Hepatocyte (in vitro differentiated cells): Measurements from ENCODE around the gene CTNNA3. TPM values are rescaled to one million over a fixed set of nuclear protein-coding genes. Genes with fewer than 3 reads are reported as not detected.

Source experiments
- DNase-seq: peaks from one replicate; pipeline ENCODE4 v3.0.0-alpha.2; 2016; ENCODE audit warnings: low spot score
- H2AFZ ChIP-seq: fragments of 200-600 bp; sonication (generic); 2 replicates; pipeline ENCODE4 v1.6.0; 2016; ENCODE audit warnings: antibody characterized with exemption, mild to moderate bottlenecking
- H3K27ac ChIP-seq: fragments of 200-600 bp; sonication (generic); 2 replicates; pipeline ENCODE4 v1.5.1; 2016; ENCODE audit warnings: mild to moderate bottlenecking
- H3K27me3 ChIP-seq: fragments of 200-600 bp; sonication (generic); 2 replicates; pipeline ENCODE4 v1.6.1; 2016
- H3K36me3 ChIP-seq: fragments of 200-600 bp; sonication (generic); replicated peaks from 2 replicates; pipeline ENCODE4 v1.5.1; 2016; ENCODE audit warnings: low read depth; ENCODE audit not compliant: insufficient read depth
- H3K4me1 ChIP-seq: fragments of 200-600 bp; sonication (generic); 2 replicates; pipeline ENCODE4 v1.5.1; 2016; ENCODE audit warnings: mild to moderate bottlenecking, moderate library complexity; ENCODE audit not compliant: insufficient read depth
- H3K4me2 ChIP-seq: fragments of 200-600 bp; sonication (generic); 2 replicates; pipeline ENCODE4 v1.6.0; 2016
- H3K4me3 ChIP-seq: fragments of 200-600 bp; sonication (generic); 2 replicates; pipeline ENCODE4 v1.5.1; 2016; ENCODE audit warnings: mild to moderate bottlenecking
- H3K79me2 ChIP-seq: fragments of 200-600 bp; sonication (generic); 2 replicates; pipeline ENCODE4 v1.6.0; 2017; ENCODE audit warnings: mild to moderate bottlenecking
- H3K9me2 ChIP-seq: fragments of 200-600 bp; sonication (generic); replicated peaks from 2 replicates; pipeline ENCODE4 v1.6.0; 2017; ENCODE audit warnings: mild to moderate bottlenecking; ENCODE audit not compliant: insufficient read depth
- H3K9me3 ChIP-seq: fragments of 200-600 bp; sonication (generic); 2 replicates; pipeline ENCODE4 v1.5.1; 2016; ENCODE audit warnings: low read depth, mild to moderate bottlenecking
- H4K20me1 ChIP-seq: fragments of 200-600 bp; sonication (generic); 2 replicates; pipeline ENCODE4 v1.6.0; 2016; ENCODE audit warnings: mild to moderate bottlenecking; ENCODE audit not compliant: insufficient read depth, poor library complexity, severe bottlenecking
- EZH2 ChIP-seq: fragments of 200-600 bp; sonication (generic); IDR thresholded peaks from 2 replicates; pipeline ENCODE4 v1.6.1; 2016; ENCODE audit warnings: antibody characterized with exemption, mild to moderate bottlenecking, borderline replicate concordance
- EZH2phosphoT487 ChIP-seq: fragments of 200-600 bp; sonication (generic); IDR thresholded peaks from one replicate; pipeline ENCODE4 v1.6.1; 2018; ENCODE audit warnings: antibody characterized with exemption, mild to moderate bottlenecking, low read depth, moderate library complexity; ENCODE audit not compliant: unreplicated experiment, severe bottlenecking
- WGBS: methylation state at CpG from one replicate; pipeline ENCODE4 v1.1.6; 2016; ENCODE audit warnings: low lambda C conversion rate; ENCODE audit errors: missing lambda C conversion rate; 5-methylcytosine and 5-hydroxymethylcytosine counted together
- polyA plus RNA-seq: library from polyadenylated mRNA; unstranded; fragments of >200 nt; fragmentation: Nextera tagmentation; extraction: Ambion mirVana; gene quantifications from 2 replicates; pipeline ENCODE4 v1.2.1, GENCODE V29; 2016
- total RNA-seq: library from RNA; depleted of rRNA; stranded (reverse); fragments of >200 nt; gene quantifications from 2 replicates; pipeline ENCODE4 v1.2.3, GENCODE V29; 2014
- TF ChIP-seq, protein P1 (sequence below): fragments of 200-600 bp; sonication (generic); IDR thresholded peaks from 2 replicates; pipeline ENCODE4 v1.5.1; 2016; ENCODE audit warnings: antibody characterized with exemption, mild to moderate bottlenecking; ENCODE audit not compliant: poor library complexity

CTNNA3 gene
- total and polyA plus RNA-seq, 2 experiments from 2014 or later: 12.9 to 25.9 TPM

DNA sequence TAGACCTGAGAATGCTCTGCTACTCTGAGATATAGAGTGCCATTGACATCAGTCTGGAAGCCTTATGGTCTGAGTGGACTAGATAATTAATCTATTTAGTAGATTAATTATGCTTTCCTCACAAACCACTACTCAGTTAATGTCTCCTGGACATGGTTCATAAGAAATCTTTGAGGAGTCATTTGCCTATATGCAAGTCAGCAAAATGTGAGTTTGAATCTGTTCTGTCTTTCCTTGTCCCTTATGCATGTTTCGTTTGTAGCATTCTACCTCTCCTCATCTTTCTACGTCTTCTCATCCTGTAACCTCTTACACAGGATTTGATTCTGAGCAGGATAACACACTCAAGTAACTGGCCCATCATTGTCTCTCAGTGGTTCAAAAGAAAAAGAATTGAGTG, 1505.6 kb downstream of the CTNNA3 start:
- no peak overlapping the region for H2AFZ ChIP-seq
- no peaks in the 10 kb centered on the region for H3K36me3 ChIP-seq
- TF ChIP-seq EZH2phosphoT487: no peak
- no peak for TF ChIP-seq EZH2
- TF ChIP-seq, protein P1, sequence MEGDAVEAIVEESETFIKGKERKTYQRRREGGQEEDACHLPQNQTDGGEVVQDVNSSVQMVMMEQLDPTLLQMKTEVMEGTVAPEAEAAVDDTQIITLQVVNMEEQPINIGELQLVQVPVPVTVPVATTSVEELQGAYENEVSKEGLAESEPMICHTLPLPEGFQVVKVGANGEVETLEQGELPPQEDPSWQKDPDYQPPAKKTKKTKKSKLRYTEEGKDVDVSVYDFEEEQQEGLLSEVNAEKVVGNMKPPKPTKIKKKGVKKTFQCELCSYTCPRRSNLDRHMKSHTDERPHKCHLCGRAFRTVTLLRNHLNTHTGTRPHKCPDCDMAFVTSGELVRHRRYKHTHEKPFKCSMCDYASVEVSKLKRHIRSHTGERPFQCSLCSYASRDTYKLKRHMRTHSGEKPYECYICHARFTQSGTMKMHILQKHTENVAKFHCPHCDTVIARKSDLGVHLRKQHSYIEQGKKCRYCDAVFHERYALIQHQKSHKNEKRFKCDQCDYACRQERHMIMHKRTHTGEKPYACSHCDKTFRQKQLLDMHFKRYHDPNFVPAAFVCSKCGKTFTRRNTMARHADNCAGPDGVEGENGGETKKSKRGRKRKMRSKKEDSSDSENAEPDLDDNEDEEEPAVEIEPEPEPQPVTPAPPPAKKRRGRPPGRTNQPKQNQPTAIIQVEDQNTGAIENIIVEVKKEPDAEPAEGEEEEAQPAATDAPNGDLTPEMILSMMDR: no peak
- no peaks in the 10 kb centered on the region for H3K27me3 ChIP-seq
- no peak overlapping the region for H3K4me3 ChIP-seq
- H3K27ac ChIP-seq: no peak overlapping the region
- no peaks in the 10 kb centered on the region for H3K9me2 ChIP-seq
- H3K4me2 ChIP-seq: no peak overlapping the region
- no peak for DNase-seq
- H3K9me3 ChIP-seq: no peaks in the 10 kb centered on the region
- no peaks in the 10 kb centered on the region for H3K79me2 ChIP-seq
- H3K4me1 ChIP-seq: peaks cover 9% of the 10 kb centered on the region
- WGBS: 83% methylated on average over 2 of the region's 2 CpGs
- no peaks in the 10 kb centered on the region for H4K20me1 ChIP-seq

DNA sequence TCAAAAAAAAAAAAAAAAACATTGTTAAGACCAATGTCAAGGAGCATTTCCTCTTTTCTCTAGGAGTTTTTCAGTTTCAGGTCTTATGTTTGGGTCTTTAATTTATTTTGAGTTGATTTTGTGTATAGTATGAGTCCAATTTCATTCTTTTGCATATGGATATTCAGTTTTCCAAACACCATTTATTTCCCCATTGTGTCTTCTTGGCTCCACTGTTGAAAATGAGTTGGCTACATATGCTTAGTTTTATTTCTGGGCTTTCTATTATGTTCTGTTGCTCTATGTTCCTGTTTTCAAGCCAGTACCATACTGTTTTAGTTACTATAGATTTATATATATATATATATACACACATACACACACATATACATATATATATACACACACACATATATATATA, 1506.7 kb downstream of the CTNNA3 start:
- Histone ChIP-seq H3K4me3 (no peak overlapping the region), H3K4me1 (peaks cover 9% of the 10 kb centered on the region), H3K27ac (no peak overlapping the region), H3K36me3 (no peaks in the 10 kb centered on the region), H3K79me2 (no peaks in the 10 kb centered on the region), H3K9me3 (no peaks in the 10 kb centered on the region), H4K20me1 (no peaks in the 10 kb centered on the region), H3K4me2 (no peak overlapping the region), H3K9me2 (no peaks in the 10 kb centered on the region), H2AFZ (no peak overlapping the region), H3K27me3 (no peaks in the 10 kb centered on the region)
- DNase-seq: no peak
- TF ChIP-seq EZH2 (no peak), EZH2phosphoT487 (no peak)
- TF ChIP-seq, protein P1: no peak

DNA sequence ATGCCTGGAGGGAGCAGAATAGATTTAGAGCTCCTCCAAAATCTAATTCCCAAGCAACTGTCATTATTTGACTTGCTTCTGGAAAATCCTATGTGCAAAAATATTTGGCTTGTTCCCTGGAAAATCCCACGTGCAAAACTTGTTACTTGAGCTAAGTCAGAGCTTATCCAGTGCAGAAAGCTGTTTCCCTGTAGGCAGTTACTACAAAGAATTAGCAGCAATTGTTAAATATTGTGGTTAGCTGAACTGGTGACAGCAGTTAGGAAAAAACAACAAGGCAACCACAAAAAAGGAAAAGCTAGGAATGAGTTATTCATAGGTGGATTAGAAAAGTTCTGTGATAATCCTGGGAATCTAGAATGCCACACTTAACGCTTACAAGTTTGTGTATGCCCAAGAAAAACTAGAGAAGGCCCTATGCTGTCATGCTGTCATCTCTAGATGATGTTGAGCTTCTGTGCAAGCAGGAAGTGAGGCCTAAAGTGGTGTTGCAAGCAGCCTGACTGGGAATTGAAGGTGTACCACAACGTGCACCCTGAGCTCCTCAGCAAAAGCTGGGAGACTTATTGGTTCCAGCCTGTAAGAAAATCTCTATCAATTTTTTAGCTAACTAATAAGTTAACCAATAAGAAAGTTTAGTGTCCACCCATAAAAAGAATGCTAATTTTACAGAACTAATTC, 1508.8 kb downstream of the CTNNA3 start:
- 57% methylated on average over 3 of the region's 3 CpGs for WGBS
- Histone ChIP-seq H3K27ac (no peak overlapping the region), H3K4me2 (no peak overlapping the region), H2AFZ (no peak overlapping the region), H4K20me1 (no peaks in the 10 kb centered on the region), H3K9me2 (no peaks in the 10 kb centered on the region), H3K9me3 (no peaks in the 10 kb centered on the region), H3K36me3 (no peaks in the 10 kb centered on the region), H3K4me3 (no peak overlapping the region), H3K4me1 (no peaks in the 10 kb centered on the region), H3K27me3 (no peaks in the 10 kb centered on the region), H3K79me2 (no peaks in the 10 kb centered on the region)
- DNase-seq: no peak
- TF ChIP-seq EZH2: no peak
- TF ChIP-seq, protein P1: no peak
- TF ChIP-seq EZH2phosphoT487: no peak

DNA sequence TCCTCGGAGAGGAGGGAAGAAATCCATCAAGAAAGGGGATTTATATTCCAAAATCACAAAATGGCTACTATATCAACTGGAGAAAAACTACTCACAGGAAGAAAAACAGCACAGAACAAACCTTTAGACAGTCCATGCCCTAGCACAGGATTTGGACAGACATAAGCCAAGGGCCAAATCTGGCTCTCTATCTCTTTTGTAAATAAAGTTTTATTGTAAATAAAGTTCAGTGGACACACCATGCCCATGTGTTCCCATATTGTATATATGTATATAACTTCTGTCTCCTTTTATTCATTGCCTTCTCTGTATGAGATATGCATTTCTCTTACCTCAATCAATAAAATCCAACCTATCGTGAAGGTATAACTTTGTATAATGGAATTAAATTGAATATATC, 1513.0 kb downstream of the CTNNA3 start:
- Histone ChIP-seq H2AFZ (no peak overlapping the region), H3K9me3 (no peaks in the 10 kb centered on the region), H3K27me3 (no peaks in the 10 kb centered on the region), H4K20me1 (no peaks in the 10 kb centered on the region), H3K4me2 (no peak overlapping the region), H3K79me2 (no peaks in the 10 kb centered on the region), H3K4me3 (no peak overlapping the region), H3K27ac (no peak overlapping the region), H3K4me1 (peaks cover 7% of the 10 kb centered on the region), H3K36me3 (no peaks in the 10 kb centered on the region), H3K9me2 (no peaks in the 10 kb centered on the region)
- WGBS: 90% methylated on average over 2 of the region's 2 CpGs
- no peak for TF ChIP-seq EZH2phosphoT487
- TF ChIP-seq, protein P1: no peak
- no peak for TF ChIP-seq EZH2
- no peak for DNase-seq
